Mucosa of descending colon (tissue), 3 donors: ENCODE measurements around the gene DIRAS1. TPM values are rescaled to one million over a fixed set of nuclear protein-coding genes. Genes with fewer than 3 reads are reported as not detected.

Source experiments
- ATAC-seq: fragments of 200-7000 bp; cut with Tn5 transposase; one replicate; pipeline ENCODE4 v1.9.1; 2020; ENCODE audit warnings: mild to moderate bottlenecking, moderate library complexity
- DNase-seq, 3 donors: peaks; one replicate each; pipeline ENCODE4 v3.0.0-alpha.2; 2020
- H3K36me3 ChIP-seq: fragments of 200-600 bp; one replicate; pipeline ENCODE4 v1.8.0; 2021; ENCODE audit warnings: low read depth, mild to moderate bottlenecking
- H3K4me1 ChIP-seq: fragments of 200-600 bp; one replicate; pipeline ENCODE4 v1.8.0; 2021; ENCODE audit warnings: low read depth, mild to moderate bottlenecking
- H3K4me3 ChIP-seq: fragments of 200-600 bp; one replicate; pipeline ENCODE4 v1.8.0; 2021; ENCODE audit warnings: mild to moderate bottlenecking
- H3K9me3 ChIP-seq: fragments of 200-600 bp; one replicate; pipeline ENCODE4 v1.8.0; 2021; ENCODE audit warnings: mild to moderate bottlenecking
- intact Hi-C, 2 donors: fragments of 100-400 bp; cut with DNase I in 1 of 2; cut with micrococcal nuclease in 1 of 2; formaldehyde crosslinking; loops; one replicate each; pipeline versions ENCODE4 v1.11.0 to v1.11.1; 2022; cut with DNase I, micrococcal nuclease
- total RNA-seq, 3 donors: library from RNA; stranded (reverse); fragmentation: NEBNext Ultra II Directional in 2 of 3; extraction: Animal tissue kit (Norgen Biotek cat#: 25700) in 2 of 3; gene quantifications; one replicate each; pipeline versions ENCODE4 v1.2.1 to v1.2.4, GENCODE V29; 2021 to 2023
- TF ChIP-seq, protein P1 (sequence below): fragments of 200-600 bp; IDR thresholded peaks from one replicate; pipeline ENCODE4 v1.8.0; 2022; ENCODE audit warnings: antibody characterized with exemption, mild to moderate bottlenecking
- donor health status: DM: no; HTN: no; CAD: no; lungs with moderate emphysema.
- donor health status: DM: no; HTN: no; CAD: no.
- donor health status: DM: no; HTN: yes; CAD: no.

DIRAS1 gene
- total RNA-seq, 3 donors from 2014 or later = 0.20 to 1.7 (median 0.80) TPM

DNA sequence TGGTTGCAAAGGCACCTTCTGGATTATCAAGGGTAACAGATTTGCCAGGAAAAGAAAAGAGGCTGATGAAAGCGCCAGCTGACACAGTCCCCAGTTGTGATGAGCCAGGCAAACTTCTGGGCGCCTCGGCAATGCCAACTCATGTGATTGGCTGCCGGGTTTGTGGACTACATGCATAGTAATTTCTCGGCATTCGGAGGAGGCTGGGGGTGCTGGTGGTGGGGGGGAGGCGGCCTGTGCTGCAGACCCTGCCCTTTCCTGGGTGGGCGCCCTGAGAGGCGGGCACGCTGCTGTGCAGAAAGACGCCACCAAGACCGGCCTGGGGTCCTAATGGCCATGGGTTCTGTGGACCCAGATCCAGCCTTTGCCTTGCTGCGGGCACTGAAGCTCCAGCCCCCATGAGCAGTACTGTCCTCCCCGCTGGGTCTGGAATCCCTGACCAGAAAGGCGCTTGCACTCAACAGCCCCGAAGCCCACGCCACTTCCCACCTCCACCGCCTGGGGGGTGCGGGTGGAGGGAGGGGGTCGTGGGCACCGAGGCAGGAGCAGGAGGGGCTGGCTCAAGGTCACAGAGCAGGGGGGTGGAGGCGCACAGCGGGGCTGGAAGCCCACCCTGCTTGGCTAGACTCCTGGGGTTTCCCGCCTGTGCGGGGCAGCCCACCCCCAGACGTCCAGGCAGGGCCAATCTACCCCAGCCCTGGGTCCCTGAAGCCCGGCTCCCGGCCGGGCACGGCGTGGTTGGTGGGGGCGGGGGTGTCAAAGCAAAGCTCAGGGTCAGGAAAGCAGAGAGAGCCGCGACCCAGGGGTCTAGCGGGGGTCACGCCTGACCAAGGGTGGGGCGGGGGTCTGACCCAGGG lies 1.0 kb downstream of the DIRAS1 start:
- DNase-seq = no peak
- no peak for ATAC-seq
- no peaks in the 10 kb centered on the region for H3K36me3 ChIP-seq
- no peak overlapping the region for H3K4me3 ChIP-seq
- TF ChIP-seq, protein P1, sequence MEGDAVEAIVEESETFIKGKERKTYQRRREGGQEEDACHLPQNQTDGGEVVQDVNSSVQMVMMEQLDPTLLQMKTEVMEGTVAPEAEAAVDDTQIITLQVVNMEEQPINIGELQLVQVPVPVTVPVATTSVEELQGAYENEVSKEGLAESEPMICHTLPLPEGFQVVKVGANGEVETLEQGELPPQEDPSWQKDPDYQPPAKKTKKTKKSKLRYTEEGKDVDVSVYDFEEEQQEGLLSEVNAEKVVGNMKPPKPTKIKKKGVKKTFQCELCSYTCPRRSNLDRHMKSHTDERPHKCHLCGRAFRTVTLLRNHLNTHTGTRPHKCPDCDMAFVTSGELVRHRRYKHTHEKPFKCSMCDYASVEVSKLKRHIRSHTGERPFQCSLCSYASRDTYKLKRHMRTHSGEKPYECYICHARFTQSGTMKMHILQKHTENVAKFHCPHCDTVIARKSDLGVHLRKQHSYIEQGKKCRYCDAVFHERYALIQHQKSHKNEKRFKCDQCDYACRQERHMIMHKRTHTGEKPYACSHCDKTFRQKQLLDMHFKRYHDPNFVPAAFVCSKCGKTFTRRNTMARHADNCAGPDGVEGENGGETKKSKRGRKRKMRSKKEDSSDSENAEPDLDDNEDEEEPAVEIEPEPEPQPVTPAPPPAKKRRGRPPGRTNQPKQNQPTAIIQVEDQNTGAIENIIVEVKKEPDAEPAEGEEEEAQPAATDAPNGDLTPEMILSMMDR = no peak
- H3K4me1 ChIP-seq = no peaks in the 10 kb centered on the region
- peaks cover 7% of the 10 kb centered on the region for H3K9me3 ChIP-seq
- intact Hi-C loops = no loop called here

DNA sequence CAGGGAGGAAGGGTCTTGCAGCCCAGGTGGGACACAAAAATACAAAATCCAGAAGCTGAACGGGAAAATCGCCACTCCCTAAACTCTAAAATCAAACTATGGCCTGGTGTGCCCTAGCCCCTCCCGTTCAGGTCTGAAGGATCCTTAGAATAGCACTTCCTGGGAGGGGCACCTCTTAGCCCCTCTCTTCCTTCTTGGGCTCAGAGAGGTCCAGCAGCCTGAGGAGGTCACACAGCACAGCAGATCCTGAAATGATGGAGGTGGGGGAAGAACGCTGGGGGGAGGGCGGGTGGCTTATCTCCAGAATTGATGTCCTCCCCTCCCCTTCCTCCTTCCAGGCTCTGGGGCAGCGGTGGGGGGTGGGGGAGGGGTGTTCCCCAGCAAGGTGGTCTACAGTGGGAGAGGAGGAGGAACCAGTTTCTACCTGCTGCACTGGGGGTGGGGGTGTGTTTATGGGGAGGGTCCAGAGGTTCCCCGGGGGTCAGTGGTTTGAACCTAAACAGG lies 1.9 kb downstream of the DIRAS1 start:
- intact Hi-C loops = no loop called here
- Histone ChIP-seq H3K4me1 (no peaks in the 10 kb centered on the region), H3K9me3 (peaks cover 8% of the 10 kb centered on the region), H3K36me3 (no peaks in the 10 kb centered on the region), H3K4me3 (no peak overlapping the region)
- DNase-seq (no peak), ATAC-seq (no peak)
- TF ChIP-seq, protein P1 = no peak

DNA sequence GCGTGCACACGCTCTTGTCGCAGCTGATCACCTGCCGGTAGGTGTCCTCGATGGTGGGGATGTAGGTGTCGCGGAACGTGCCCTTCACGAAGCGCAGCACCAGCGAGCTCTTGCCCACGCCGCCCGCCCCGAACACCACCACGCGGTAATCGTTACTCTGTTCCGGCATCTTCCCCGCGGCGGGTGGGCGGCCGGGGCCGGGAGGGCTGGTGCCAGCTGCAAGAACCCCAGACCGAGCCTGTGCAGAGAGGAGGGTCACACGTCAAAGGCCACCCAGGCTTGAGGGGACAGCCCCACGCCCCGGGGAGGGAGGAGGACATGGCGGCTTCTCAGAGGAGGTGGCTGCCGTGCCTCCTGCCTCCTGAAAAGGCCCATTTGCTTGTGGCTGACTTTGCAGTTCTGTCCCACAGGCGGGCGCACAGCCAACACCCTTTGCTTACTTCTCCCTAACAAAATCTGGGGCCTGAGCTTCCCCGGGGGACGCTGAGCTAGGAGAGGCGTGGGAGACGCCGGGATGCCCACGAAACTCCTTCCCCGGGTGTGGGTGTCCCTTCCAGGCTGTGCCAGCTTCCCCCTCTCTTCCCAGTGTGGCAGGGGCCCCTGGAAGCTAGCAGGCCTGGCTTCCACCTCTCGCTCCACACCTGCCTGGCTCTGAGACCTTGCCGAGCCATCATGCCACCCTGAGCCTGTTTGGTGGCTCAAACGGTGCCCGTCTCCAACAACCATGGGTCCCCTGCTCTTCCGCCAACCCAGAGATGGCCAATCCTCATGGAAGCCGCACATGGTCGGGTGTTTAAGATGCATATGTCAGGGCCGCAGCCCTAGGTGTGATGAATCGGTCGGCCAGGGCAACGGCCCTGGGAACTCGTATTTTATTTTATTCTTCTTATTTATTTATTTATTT lies 3.3 kb downstream of the DIRAS1 start:
- ATAC-seq (no peak), DNase-seq (no peak)
- intact Hi-C loops = no loop called here
- Histone ChIP-seq H3K4me3 (no peak overlapping the region), H3K9me3 (peaks cover 8% of the 10 kb centered on the region), H3K4me1 (no peaks in the 10 kb centered on the region), H3K36me3 (no peaks in the 10 kb centered on the region)
- TF ChIP-seq, protein P1 = no peak

DNA sequence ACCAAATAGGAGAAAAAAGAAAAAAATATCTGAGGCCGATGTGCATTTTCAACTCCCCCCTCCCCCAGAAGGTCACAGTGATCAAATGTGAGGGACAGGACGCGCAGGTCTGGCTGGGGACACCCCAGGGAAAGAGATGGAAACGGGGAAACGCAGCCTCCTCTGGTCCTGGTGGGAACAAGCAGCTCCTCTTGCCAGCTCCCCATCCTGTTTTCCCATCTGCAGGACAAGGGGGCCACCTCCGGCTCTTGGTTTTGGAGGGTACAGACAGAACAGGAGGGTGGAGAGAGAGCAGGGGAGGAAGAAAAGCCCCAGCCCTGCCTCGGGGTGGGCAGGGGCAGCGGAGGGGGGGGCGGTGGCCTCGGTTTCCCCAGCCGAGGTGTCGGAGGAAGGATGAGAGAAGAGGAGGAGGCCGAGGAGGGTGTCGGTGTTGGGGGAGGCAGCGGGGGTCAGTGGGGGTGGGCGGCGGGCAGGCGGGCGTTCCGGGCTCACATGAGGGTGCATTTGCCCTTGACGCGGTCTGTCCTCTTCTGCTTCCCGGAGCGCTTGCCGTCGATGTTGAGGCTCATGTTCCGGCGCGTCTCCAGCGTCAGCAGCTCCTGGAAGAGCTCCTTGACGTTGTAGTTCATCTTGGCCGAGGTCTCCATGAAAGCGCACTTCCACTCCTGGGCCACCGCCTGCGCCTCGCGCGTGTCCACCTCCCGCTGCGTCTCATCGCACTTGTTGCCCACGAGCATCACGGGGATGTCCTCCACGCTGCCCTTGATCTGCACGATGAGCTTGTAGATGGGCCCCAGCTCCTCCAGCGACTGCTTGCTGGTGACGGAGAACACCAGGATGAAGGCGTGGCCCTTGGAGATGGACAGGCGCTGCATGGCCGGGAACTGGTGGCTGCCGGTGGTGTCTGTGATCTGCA lies 4.2 kb downstream of the DIRAS1 start:
- Histone ChIP-seq H3K4me1 (no peaks in the 10 kb centered on the region), H3K9me3 (peaks cover 8% of the 10 kb centered on the region), H3K36me3 (no peaks in the 10 kb centered on the region), H3K4me3 (no peak overlapping the region)
- intact Hi-C loops = no loop called here
- no peak for ATAC-seq
- TF ChIP-seq, protein P1 = no peak
- no peak for DNase-seq

DNA sequence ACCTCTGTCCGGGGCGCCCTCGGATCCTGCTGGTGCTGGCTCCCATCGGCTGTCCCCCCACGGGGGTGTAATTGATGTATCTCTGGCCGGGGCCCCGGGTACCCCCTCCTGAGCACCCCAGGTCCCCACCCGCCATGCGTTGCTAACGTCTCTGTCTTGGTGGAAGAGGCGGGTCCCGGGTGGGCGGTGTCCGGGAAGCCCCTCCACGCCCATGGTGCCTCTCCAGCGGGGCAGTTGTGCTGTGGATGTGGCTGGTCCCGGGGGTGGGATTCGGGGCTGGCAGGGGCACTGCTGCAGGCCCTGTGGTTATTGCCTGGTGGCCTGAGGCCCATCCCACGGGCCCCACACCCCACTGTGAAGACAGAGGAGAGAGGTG lies 4.9 kb downstream of the DIRAS1 start:
- TF ChIP-seq, protein P1 = no peak
- intact Hi-C loops = no loop called here
- no peak overlapping the region for H3K4me3 ChIP-seq
- no peak for ATAC-seq
- DNase-seq = no peak
- H3K4me1 ChIP-seq = no peaks in the 10 kb centered on the region
- H3K9me3 ChIP-seq = peaks cover 8% of the 10 kb centered on the region
- no peaks in the 10 kb centered on the region for H3K36me3 ChIP-seq
